H1 (cell line): ENCODE measurements around the gene PRRT2. TPM values are rescaled to one million over a fixed set of nuclear protein-coding genes. Genes with fewer than 3 reads are reported as not detected.

ENCODE experiments used
- ASH2L ChIP-seq: fragments of 200-600, 300-600 bp; sonication (generic); IDR thresholded peaks from one replicate; pipeline ENCODE4 v1.7.1; 2017; ENCODE audit warnings: low read length
- BCL11A ChIP-seq, 2 experiments: IDR thresholded peaks; one replicate each; pipeline ENCODE4 v1.6.1; 2011; ENCODE audit warnings: low read depth in 2 of 2, low read length in 2 of 2, mild to moderate bottlenecking in 2 of 2
- BRCA1 ChIP-seq: IDR thresholded peaks from 2 replicates; pipeline ENCODE4 v1.6.1; 2012; ENCODE audit warnings: low read depth, low read length, improper control_type of control experiment
- CHD1 ChIP-seq: IDR thresholded peaks from 2 replicates; pipeline ENCODE4 v1.6.1; 2012; ENCODE audit warnings: low read depth, low read length, improper control_type of control experiment
- CTBP2 ChIP-seq: IDR thresholded peaks from 2 replicates; pipeline ENCODE4 v1.7.0; 2011; ENCODE audit warnings: borderline replicate concordance, mild to moderate bottlenecking, moderate library complexity, mixed read lengths, low read length; ENCODE audit not compliant: insufficient read depth, insufficient read length
- E2F6 ChIP-seq: IDR thresholded peaks from 2 replicates; pipeline ENCODE4 v1.6.1; 2012; ENCODE audit warnings: inconsistent platforms
- HDAC2 ChIP-seq, 2 experiments: fragments of 300-600 bp in 1 of 2; sonication (generic) in 1 of 2; IDR thresholded peaks; 2 replicates each; pipeline ENCODE4 v1.6.1; 2011 to 2012; ENCODE audit warnings: low read depth in 2 of 2, low read length in 2 of 2, mild to moderate bottlenecking in 2 of 2, moderate library complexity in 2 of 2, borderline replicate concordance in 1 of 2, inconsistent platforms in 1 of 2
- JUND ChIP-seq: IDR thresholded peaks from 2 replicates; pipeline ENCODE4 v1.6.1; 2011; ENCODE audit warnings: mild to moderate bottlenecking, improper control_type of control experiment, low read length
- KDM1A ChIP-seq: fragments of 200-600, 300-600 bp; sonication (generic); IDR thresholded peaks from 2 replicates; pipeline ENCODE4 v1.7.1; 2016; ENCODE audit warnings: mild to moderate bottlenecking, low read length, borderline replicate concordance
- NANOG ChIP-seq: IDR thresholded peaks from 2 replicates; pipeline ENCODE4 v1.6.1; 2011; ENCODE audit warnings: low read length, low read depth, mild to moderate bottlenecking, inconsistent platforms; ENCODE audit not compliant: insufficient read depth, poor library complexity, severe bottlenecking
- NRF1 ChIP-seq: IDR thresholded peaks from 2 replicates; pipeline ENCODE4 v1.6.1; 2011; ENCODE audit warnings: mild to moderate bottlenecking, low read depth, low read length, improper control_type of control experiment
- PHF8 ChIP-seq: fragments of 200-600 bp; sonication (generic); conservative IDR thresholded peaks from 2 replicates; pipeline ENCODE4 v1.7.1; 2012; ENCODE audit warnings: low read depth, mild to moderate bottlenecking, inconsistent platforms, low read length, moderate library complexity
- POU5F1 ChIP-seq: IDR thresholded peaks from 2 replicates; pipeline ENCODE4 v1.6.1; 2011; ENCODE audit warnings: low read depth, mild to moderate bottlenecking, low read length, moderate library complexity
- RAD21 ChIP-seq, 2 experiments: IDR thresholded peaks in 1 of 2; conservative IDR thresholded peaks in 1 of 2; 2 replicates each; pipeline ENCODE4 v1.6.1; 2011; ENCODE audit warnings: low read depth in 2 of 2, low read length in 2 of 2, improper control_type of control experiment in 1 of 2, inconsistent platforms in 1 of 2, mild to moderate bottlenecking in 1 of 2, moderate library complexity in 1 of 2
- RFX5 ChIP-seq: IDR thresholded peaks from 2 replicates; pipeline ENCODE4 v1.6.1; 2011; ENCODE audit warnings: low read depth, low read length, improper control_type of control experiment, borderline replicate concordance
- SAP30 ChIP-seq: fragments of 300-600 bp; sonication (generic); IDR thresholded peaks from 2 replicates; pipeline ENCODE4 v1.7.1; 2012; ENCODE audit warnings: low read length, moderate library complexity, mild to moderate bottlenecking, inconsistent platforms; ENCODE audit not compliant: insufficient read depth, insufficient replicate concordance
- SP1 ChIP-seq: IDR thresholded peaks from 2 replicates; pipeline ENCODE4 v1.6.1; 2011; ENCODE audit warnings: low read depth, low read length
- TAF1 ChIP-seq: IDR thresholded peaks from 2 replicates; pipeline ENCODE4 v1.6.1; 2011; ENCODE audit warnings: mild to moderate bottlenecking, low read depth, low read length
- TAF7 ChIP-seq: optimal IDR thresholded peaks from 2 replicates; pipeline ENCODE3; 2011; ENCODE audit warnings: low read depth, mild to moderate bottlenecking, inconsistent platforms, low read length, moderate library complexity, borderline replicate concordance
- TEAD4 ChIP-seq: IDR thresholded peaks from 2 replicates; pipeline ENCODE4 v1.6.1; 2012; ENCODE audit warnings: low read depth, low read length, inconsistent platforms, mixed read lengths
- YY1 ChIP-seq: IDR thresholded peaks from 2 replicates; pipeline ENCODE4 v1.6.1; 2011; ENCODE audit warnings: low read depth, mild to moderate bottlenecking, low read length
- polyA plus RNA-seq, 7 experiments: library from polyadenylated mRNA; depleted of rRNA in 3 of 7; stranded (reverse) in 5 of 7; unstranded in 2 of 7; fragments of >200 nt in 5 of 7; fragments of 200-250 nt in 2 of 7; gene quantifications; 1 replicate in 5 of 7; 2 replicates in 1 of 7; 4 replicates in 1 of 7; pipeline versions ENCODE4 v1.2.1 to v1.2.3, GENCODE V29; 2011 to 2013; ENCODE audit warnings: missing spikeins in 2 of 7, mixed read lengths in 2 of 7
- total RNA-seq: library from RNA; stranded (reverse); fragmentation: NEBNext Ultra II Directional; extraction: Animal tissue kit (Norgen Biotek cat#: 25700); gene quantifications from 2 replicates; pipeline ENCODE4 v1.2.1, GENCODE V29; 2021
- TF ChIP-seq, protein P1 (sequence below): IDR thresholded peaks from 2 replicates; pipeline ENCODE4 v1.6.1; 2011; ENCODE audit warnings: low read depth, mild to moderate bottlenecking, low read length; ENCODE audit not compliant: insufficient read depth

The PRRT2 gene
- total and polyA plus RNA-seq, 2 of the 8 experiments (the other 6 are each of a cell fraction or from before 2014, with no cell fraction given): 12.8 to 32.6 TPM

- TF ChIP-seq POU5F1 (no peak), RAD21 (IDR thresholded peaks at IDR 0.05 in 1 of 2, conservative IDR thresholded peaks at IDR 0.05 in 1 of 2; ENCODE audit: low read depth in 2 of 2, low read length in 2 of 2) (peak; percentile 60 to 72), NANOG (no peak), TAF1 (peak; percentile 87), JUND (no peak), TEAD4 (no peak), TAF7 (peak; percentile 16), NRF1 (peak; percentile 99), CHD1 (peak; percentile 83), HDAC2 (IDR thresholded peaks at IDR 0.05; ENCODE audit: borderline replicate concordance in 1 of 2, low read depth in 2 of 2, low read length in 2 of 2) (0 out of 4 replicates have a peak, but pooled peaks of 1 of the 2 experiments have one; percentile 25), CTBP2 (peak; percentile 33), E2F6 (peak; percentile 94), BCL11A (IDR thresholded peaks at IDR 0.05; ENCODE audit: low read depth in 2 of 2, low read length in 2 of 2) (no peak), SP1 (peak; percentile 45), RFX5 (no peak), KDM1A (no peak), SAP30 (no peak), ASH2L (no peak), YY1 (peak; percentile 100), PHF8 (peak; percentile 73), BRCA1 (no peak)
- TF ChIP-seq, protein P1, sequence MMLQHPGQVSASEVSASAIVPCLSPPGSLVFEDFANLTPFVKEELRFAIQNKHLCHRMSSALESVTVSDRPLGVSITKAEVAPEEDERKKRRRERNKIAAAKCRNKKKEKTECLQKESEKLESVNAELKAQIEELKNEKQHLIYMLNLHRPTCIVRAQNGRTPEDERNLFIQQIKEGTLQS: peak; percentile 64
Measured at GRCh38 chr16:29815793-29816693, 4.0 kb downstream of the PRRT2 start, which contains the start of gene PAGR1 (continued).
